A673 (cell line): Measurements from ENCODE around the gene P2RY4.

ENCODE experiments used
- CTCF ChIP-seq: fragments of 300-800, 200-600 bp; sonication (generic); conservative IDR thresholded peaks from 2 replicates; pipeline ENCODE4 v1.5.1; 2017; ENCODE audit warnings: low read depth, mild to moderate bottlenecking, antibody characterized with exemption, low read length, moderate library complexity, mixed read lengths
- EZH2 ChIP-seq: fragments of 200-600 bp; sonication (generic); IDR thresholded peaks from 2 replicates; pipeline ENCODE4 v1.6.1; 2017; ENCODE audit warnings: borderline replicate concordance, low read depth, mild to moderate bottlenecking, mixed read lengths, antibody characterized with exemption, low read length; ENCODE audit not compliant: poor library complexity, severe bottlenecking

GRCh38 chrX:70280573-70280972, 20.6 kb upstream of the P2RY4 start:
- TF ChIP-seq CTCF (no peak), EZH2 (no peak)
